ENCODE data around the gene LEFTY1. TPM values are rescaled to one million over a fixed set of nuclear protein-coding genes. Genes with fewer than 3 reads are reported as not detected.

The LEFTY1 gene
- total and polyA plus RNA-seq, 2 of the 13 experiments (the other 11 are each of a cell fraction or from before 2014, with no cell fraction given) = 0.29 to 0.79 TPM

DNA sequence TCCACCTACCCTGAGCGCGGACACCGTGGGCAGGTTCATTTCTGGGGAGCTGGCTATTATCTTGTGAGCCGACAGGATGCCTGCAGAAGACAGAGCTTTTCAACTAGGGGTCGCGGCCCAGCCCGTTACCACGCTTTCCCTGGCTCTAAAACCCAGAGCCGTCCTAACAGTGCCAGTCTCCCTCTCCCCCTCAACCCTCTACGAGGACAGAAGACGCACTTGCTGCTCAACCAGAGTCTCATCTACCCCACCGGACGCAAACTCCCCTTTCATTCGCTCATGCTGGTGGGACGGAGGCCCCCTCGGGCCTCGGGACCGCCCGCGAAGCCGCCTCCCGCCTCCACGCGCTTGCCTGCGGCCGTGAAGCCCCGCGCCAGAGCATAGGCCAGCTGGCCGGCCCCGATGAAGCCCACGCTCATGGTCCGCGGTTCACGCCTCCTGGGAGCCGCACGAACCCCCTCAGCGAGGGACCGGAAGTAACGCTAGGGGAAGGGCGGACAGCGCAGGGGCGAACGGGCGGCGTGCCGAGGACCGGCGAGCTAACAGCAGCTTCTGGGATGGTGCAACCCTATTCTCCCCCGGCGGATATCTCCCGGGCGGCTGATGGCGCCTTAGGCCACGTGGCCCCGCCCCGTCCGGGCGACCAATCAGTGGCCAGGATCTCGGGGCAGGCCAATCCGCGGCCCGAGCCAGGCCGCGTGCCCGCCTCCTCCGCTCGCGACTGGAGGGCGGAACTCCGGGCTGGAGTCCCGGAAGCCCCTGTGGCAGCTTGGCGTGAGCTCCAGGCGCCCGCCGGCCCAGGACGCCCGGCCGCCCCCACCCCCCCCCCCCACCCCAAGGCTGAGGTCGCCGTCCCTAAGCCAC lies 35.0 kb upstream of the LEFTY1 start, which contains the start of gene PYCR2 (continued):
- TF ChIP-seq, protein P1, sequence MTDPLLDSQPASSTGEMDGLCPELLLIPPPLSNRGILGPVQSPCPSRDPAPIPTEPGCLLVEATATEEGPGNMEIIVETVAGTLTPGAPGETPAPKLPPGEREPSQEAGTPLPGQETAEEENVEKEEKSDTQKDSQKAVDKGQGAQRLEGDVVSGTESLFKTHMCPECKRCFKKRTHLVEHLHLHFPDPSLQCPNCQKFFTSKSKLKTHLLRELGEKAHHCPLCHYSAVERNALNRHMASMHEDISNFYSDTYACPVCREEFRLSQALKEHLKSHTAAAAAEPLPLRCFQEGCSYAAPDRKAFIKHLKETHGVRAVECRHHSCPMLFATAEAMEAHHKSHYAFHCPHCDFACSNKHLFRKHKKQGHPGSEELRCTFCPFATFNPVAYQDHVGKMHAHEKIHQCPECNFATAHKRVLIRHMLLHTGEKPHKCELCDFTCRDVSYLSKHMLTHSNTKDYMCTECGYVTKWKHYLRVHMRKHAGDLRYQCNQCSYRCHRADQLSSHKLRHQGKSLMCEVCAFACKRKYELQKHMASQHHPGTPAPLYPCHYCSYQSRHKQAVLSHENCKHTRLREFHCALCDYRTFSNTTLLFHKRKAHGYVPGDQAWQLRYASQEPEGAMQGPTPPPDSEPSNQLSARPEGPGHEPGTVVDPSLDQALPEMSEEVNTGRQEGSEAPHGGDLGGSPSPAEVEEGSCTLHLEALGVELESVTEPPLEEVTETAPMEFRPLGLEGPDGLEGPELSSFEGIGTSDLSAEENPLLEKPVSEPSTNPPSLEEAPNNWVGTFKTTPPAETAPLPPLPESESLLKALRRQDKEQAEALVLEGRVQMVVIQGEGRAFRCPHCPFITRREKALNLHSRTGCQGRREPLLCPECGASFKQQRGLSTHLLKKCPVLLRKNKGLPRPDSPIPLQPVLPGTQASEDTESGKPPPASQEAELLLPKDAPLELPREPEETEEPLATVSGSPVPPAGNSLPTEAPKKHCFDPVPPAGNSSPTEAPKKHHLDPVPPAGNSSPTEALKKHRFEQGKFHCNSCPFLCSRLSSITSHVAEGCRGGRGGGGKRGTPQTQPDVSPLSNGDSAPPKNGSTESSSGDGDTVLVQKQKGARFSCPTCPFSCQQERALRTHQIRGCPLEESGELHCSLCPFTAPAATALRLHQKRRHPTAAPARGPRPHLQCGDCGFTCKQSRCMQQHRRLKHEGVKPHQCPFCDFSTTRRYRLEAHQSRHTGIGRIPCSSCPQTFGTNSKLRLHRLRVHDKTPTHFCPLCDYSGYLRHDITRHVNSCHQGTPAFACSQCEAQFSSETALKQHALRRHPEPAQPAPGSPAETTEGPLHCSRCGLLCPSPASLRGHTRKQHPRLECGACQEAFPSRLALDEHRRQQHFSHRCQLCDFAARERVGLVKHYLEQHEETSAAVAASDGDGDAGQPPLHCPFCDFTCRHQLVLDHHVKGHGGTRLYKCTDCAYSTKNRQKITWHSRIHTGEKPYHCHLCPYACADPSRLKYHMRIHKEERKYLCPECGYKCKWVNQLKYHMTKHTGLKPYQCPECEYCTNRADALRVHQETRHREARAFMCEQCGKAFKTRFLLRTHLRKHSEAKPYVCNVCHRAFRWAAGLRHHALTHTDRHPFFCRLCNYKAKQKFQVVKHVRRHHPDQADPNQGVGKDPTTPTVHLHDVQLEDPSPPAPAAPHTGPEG (CRISPR knock-in tag; IDR thresholded peaks at IDR 0.05) = 0 out of 2 replicates have a peak, but pooled peaks have one; percentile 12
- peak; percentile 86 for TF ChIP-seq ZMAT3 (CRISPR knock-in tag; conservative IDR thresholded peaks at IDR 0.05)
- no peak for TF ChIP-seq NR2F6 (IDR thresholded peaks at IDR 0.05)
- TF ChIP-seq NR2F6 (CRISPR knock-in tag; IDR thresholded peaks at IDR 0.05) = 0 out of 2 replicates have a peak, but pooled peaks have one; percentile 26
- TF ChIP-seq RAD51 (IDR thresholded peaks at IDR 0.05; ENCODE audit: borderline replicate concordance) = peak; percentile 53; the same call in 1 of the 2 replicates
- TF ChIP-seq, protein P2, sequence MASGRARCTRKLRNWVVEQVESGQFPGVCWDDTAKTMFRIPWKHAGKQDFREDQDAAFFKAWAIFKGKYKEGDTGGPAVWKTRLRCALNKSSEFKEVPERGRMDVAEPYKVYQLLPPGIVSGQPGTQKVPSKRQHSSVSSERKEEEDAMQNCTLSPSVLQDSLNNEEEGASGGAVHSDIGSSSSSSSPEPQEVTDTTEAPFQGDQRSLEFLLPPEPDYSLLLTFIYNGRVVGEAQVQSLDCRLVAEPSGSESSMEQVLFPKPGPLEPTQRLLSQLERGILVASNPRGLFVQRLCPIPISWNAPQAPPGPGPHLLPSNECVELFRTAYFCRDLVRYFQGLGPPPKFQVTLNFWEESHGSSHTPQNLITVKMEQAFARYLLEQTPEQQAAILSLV (CRISPR knock-in tag; IDR thresholded peaks at IDR 0.05; ENCODE audit: borderline replicate concordance) = peak; percentile 64; the same call in 1 of the 2 replicates
- TF ChIP-seq, protein P3, sequence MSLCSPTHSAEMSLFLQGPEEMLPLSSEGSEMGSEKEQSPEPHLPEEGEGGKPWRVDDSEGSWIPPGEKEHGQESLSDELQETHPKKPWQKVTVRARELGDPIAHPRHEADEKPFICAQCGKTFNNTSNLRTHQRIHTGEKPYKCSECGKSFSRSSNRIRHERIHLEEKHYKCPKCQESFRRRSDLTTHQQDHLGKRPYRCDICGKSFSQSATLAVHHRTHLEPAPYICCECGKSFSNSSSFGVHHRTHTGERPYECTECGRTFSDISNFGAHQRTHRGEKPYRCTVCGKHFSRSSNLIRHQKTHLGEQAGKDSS (CRISPR knock-in tag; IDR thresholded peaks at IDR 0.05; ENCODE audit: borderline replicate concordance, low read depth) = peak; percentile 66; the same call in 1 of the 2 replicates
- TF ChIP-seq ZNF703 (CRISPR knock-in tag; IDR thresholded peaks at IDR 0.05; ENCODE audit: borderline replicate concordance) = no peak
- TF ChIP-seq, protein P4, sequence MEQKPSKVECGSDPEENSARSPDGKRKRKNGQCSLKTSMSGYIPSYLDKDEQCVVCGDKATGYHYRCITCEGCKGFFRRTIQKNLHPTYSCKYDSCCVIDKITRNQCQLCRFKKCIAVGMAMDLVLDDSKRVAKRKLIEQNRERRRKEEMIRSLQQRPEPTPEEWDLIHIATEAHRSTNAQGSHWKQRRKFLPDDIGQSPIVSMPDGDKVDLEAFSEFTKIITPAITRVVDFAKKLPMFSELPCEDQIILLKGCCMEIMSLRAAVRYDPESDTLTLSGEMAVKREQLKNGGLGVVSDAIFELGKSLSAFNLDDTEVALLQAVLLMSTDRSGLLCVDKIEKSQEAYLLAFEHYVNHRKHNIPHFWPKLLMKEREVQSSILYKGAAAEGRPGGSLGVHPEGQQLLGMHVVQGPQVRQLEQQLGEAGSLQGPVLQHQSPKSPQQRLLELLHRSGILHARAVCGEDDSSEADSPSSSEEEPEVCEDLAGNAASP (CRISPR knock-in tag; IDR thresholded peaks at IDR 0.05; ENCODE audit: borderline replicate concordance) = peak; percentile 12; the same call in 1 of the 2 replicates
- TF ChIP-seq, protein P5, sequence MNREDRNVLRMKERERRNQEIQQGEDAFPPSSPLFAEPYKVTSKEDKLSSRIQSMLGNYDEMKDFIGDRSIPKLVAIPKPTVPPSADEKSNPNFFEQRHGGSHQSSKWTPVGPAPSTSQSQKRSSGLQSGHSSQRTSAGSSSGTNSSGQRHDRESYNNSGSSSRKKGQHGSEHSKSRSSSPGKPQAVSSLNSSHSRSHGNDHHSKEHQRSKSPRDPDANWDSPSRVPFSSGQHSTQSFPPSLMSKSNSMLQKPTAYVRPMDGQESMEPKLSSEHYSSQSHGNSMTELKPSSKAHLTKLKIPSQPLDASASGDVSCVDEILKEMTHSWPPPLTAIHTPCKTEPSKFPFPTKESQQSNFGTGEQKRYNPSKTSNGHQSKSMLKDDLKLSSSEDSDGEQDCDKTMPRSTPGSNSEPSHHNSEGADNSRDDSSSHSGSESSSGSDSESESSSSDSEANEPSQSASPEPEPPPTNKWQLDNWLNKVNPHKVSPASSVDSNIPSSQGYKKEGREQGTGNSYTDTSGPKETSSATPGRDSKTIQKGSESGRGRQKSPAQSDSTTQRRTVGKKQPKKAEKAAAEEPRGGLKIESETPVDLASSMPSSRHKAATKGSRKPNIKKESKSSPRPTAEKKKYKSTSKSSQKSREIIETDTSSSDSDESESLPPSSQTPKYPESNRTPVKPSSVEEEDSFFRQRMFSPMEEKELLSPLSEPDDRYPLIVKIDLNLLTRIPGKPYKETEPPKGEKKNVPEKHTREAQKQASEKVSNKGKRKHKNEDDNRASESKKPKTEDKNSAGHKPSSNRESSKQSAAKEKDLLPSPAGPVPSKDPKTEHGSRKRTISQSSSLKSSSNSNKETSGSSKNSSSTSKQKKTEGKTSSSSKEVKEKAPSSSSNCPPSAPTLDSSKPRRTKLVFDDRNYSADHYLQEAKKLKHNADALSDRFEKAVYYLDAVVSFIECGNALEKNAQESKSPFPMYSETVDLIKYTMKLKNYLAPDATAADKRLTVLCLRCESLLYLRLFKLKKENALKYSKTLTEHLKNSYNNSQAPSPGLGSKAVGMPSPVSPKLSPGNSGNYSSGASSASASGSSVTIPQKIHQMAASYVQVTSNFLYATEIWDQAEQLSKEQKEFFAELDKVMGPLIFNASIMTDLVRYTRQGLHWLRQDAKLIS (CRISPR knock-in tag; IDR thresholded peaks at IDR 0.05) = no peak
- TF ChIP-seq ZNF761 (CRISPR knock-in tag; conservative IDR thresholded peaks at IDR 0.05) = 0 out of 2 replicates have a peak, but pooled peaks have one; percentile 42
- TF ChIP-seq, protein P6, sequence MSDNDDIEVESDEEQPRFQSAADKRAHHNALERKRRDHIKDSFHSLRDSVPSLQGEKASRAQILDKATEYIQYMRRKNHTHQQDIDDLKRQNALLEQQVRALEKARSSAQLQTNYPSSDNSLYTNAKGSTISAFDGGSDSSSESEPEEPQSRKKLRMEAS (IDR thresholded peaks at IDR 0.05) = peak; percentile 89
- TF ChIP-seq, protein P7, sequence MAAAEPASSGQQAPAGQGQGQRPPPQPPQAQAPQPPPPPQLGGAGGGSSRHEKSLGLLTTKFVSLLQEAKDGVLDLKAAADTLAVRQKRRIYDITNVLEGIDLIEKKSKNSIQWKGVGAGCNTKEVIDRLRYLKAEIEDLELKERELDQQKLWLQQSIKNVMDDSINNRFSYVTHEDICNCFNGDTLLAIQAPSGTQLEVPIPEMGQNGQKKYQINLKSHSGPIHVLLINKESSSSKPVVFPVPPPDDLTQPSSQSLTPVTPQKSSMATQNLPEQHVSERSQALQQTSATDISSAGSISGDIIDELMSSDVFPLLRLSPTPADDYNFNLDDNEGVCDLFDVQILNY (CRISPR knock-in tag; conservative IDR thresholded peaks at IDR 0.05) = peak; percentile 78
